HG02973 (cell line): ENCODE results near the gene FRMPD4.
"Not testable (repeated sequence)": the region's sequence is repeated elsewhere in the genome, so short reads cannot be mapped to it uniquely, and the experiment has no call there.

Experiments
- ATAC-seq: cut with Tn5 transposase; IDR thresholded peaks from one replicate; pipeline ENCODE4 v1.9.1; 2021; ENCODE audit warnings: moderate library complexity; ENCODE audit not compliant: unreplicated experiment

FRMPD4 gene

DNA sequence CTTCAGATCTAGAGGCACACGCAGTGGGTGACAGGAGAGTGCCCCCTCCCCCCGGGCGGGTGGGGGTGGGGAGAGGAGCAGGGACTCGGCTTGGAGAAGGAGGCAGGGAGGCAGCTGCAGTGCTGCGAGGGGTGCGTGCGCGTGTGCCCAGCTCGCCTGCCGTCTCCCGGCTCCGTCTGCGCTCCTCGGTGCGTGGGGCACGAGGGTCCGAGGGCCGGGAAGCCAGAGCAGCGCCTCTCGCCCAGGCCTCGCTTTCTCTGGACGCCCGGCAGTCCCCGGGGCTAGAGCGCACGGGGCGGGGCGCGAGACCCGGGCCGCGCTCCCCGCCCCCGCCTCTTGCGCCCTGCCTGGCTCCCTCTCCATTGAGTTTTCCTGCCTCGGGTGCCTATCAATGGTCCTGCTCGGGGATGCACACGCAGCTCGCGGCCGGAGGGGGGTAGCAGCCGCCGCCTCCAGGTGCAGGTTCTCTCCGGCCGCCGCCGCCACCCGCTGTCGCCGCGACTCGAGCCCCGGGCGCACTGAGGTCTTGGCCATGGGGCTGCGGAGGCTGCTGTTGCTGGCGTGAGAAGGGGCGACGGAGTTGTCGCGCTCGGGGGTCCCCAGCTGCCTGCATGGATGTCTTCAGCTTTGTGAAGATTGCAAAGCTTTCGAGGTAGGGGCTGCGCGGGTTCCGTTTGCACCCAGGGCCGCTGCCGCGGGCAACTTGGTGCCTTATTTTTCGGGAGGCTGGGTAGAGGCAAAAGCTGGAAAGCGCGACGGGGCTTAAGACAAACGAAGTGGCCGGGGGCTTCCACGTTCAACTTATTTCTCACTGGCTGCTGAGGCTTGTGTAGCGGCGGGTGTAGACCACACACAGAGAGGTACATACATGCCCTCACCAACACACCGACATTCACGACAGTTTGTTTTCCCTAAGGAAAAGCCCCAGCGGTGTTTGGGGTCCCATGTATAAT is at the start of gene FRMPD4:
FRMPD4 (plus strand) TSS at position 113 of the 953 bp plus-strand sequence; CDS start at position 612, 499 bp downstream.
- no peak for ATAC-seq

DNA sequence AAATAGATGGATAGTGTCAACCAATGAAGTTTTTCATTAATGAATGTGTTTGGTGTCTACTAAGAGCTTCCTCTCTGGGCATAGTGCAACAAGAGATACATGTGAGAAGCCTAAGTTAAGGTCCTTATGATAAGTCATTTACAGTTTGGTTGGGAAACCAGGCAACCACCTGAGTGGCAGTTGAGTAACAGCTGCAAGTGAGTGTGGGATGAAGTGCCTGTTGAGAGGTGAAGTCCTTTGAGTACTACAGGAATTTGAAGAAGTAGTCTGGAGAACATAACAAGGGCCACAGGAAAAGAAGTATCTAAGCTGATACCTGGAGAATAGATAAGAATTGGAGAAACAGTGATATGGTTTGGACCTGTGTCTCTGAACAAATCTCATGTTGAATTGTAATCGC is 48.5 kb upstream of the FRMPD4 start:
- no peak for ATAC-seq

DNA sequence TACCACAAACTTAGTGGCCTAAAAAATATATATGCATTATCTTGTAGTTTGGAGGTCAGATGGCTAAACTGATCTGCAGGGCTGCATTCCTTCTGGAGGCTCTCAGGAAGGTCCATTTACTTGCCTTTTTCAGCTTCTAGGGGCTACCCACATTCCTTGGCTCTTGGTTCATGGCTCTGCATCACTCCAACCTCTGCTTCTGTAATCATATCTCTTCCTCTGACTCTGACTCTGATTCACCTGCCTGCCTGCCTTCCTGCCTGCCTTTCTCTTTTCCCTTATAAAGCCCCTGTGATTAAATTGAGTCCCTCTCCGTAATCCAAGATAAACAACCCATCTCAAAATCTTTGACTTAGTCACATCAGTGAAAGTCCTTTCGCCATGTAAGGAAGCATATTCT is 25.0 kb upstream of the FRMPD4 start:
- no peak for ATAC-seq

DNA sequence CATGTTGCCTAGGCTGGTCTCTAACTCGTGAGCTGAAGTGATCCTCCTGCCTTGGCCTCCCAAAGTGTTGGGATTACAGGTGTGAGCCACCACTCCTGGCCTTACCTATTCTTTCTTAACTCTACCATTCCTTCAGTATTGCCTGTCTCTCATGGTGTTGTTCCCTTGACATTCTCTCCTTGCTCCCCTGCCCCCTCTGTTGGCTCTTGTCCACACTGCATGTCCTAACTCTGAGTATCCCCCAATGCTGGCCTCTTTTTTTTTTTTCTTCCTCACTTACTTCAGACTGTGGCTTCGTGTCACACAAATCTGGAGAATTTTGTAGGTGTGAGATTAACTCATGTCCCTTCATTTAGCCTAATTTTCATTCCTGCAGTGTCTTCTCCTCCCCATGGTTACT is 22.9 kb upstream of the FRMPD4 start:
- ATAC-seq, result no peak

DNA sequence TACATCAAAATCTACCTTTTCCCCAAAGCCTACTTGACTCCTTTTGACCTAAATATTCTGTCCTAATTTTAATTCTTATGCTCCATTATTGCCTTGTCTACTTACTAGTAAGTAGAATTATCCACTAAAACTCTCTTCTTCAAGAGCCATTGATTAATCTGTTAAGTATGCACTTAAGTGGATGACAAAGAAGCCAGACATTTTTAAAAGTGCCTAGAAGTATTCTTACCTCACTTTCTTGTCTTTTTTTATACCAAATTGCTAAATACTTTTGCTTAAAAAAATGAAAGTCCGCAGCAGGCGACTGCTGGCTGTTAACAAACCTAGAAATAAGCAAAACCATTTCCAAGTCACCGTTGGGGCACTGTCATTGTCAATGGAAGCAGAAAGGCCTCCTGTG is 20.1 kb upstream of the FRMPD4 start:
- no peak for ATAC-seq

DNA sequence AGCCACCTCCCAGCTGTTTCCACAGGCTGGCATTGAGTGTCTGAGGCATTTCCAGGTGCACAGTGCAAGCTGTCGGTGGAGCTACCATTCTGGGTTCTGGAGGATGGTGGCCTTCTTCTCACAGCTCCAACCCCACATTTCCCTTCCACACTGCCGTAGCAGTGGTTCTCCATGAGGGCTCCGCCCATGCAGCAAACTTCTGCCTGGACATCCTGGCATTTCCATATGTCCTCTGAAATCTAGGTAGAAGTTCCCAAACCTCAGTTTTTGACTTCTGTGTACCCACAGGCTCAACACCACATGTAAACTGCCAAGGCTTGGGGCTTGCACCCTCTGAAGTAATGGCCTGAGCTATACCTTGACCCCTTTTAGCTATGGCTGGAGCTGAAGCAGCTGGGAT is 10.3 kb upstream of the FRMPD4 start:
- no peak for ATAC-seq

DNA sequence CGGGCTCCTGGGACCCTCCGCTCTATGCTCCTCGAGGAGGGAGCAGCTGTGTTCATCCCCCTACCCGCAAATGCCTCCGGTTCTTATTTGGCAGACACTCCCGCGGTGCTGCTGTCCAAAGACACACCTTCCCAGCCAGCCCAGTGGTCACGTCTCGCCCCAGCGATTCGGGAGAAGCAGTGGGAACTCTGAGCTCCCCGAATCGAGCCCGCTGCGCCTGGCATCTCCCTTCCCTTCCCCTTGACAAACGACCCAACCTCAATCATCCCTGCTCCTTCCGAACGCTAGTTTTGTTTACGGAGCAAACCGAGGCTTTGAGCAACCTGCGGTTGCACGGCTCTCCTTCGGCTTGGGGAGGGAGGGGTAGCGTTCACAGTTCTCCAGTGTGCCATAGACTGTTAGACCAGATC is 317 bp upstream of the FRMPD4 start:
- no peak for ATAC-seq

DNA sequence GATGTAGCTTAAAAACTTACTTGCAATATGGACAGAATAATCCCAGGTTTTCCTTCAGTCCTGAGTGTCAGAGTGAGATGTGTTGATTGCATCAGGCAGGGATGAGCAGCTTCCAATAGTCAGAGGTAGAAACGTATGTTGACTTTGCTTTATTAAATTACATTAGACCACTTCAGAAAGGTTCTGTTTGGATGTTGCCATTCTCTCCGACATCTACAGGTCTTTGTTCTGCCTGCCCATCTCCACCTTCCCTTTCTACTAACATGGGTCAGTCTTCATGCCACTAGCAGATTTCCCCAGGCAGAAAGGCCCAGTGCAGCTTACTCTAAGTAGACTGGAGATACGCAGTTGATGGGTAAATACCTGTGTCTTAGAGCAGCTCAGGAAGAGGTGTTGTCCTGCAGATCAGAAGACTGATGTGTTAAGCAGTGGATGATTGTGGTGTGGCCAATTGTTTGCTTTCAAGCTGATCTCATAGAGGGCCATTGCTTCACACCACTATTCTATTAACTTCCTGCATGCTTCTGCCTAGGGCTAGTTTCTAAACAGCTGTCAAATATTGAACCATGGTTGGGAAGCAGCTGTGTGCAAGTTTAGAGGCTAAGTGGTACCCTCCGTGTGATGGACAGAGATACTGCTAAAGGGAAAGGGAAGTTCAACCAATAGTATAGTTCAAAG is 1.8 kb downstream of the FRMPD4 start:
- ATAC-seq, result no peak

DNA sequence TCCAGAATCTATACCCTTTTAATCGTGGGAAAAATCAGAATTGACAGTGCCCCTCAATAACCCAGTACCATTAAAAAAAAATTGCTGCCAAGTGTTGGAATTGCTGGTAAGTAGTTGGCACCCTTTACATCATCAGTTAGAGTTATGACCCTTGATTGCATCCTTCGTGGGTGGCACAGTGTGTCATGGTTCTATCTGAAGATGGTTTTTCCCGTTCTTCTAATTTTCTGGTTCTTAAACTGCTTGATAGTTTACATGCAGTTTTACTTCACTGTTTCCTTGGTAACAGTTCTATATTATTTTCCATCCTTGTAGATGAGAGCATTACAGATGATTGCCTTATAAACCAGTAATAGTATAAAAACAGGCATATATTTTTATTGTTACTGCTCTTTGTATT is 3.2 kb downstream of the FRMPD4 start:
- ATAC-seq, result no peak

DNA sequence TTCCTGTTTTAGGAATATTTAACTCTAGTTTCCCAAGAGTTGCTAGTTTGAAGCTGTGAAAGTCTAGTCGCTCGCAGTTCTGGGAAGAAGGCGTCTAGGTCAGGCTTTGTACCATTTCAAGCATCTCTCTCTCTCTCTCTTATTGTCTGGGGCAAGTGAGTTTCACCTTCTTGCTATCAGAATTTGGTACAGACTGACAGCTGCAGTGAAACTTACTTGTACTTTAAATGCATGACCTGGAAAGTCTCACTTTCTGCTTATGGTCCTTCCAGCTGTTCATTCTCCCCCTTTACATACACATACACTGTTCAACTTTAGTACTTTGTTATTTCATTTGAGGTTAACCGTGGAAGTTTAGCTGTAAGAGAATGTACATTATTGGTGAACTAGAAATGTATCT is 4.4 kb downstream of the FRMPD4 start:
- ATAC-seq, result no peak

DNA sequence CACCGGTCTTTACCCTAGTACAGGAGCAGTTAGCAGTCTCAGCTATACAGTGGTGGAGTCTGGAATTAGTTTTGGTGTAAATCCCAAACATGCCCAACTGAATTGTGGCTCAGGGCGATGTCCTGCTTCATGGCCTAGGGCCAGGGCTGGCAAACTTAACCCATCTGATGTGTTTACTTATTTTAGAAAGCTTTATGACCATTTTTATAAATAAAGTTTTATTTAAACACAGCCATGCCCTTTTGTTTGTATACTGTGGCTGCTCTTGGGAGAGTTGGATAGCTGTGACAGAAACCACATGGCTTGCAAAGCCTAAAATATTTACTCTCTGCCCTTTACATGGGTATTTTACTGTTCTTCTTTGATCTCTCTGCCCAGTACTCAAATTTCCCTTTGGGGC is 7.1 kb downstream of the FRMPD4 start:
- no peak for ATAC-seq

DNA sequence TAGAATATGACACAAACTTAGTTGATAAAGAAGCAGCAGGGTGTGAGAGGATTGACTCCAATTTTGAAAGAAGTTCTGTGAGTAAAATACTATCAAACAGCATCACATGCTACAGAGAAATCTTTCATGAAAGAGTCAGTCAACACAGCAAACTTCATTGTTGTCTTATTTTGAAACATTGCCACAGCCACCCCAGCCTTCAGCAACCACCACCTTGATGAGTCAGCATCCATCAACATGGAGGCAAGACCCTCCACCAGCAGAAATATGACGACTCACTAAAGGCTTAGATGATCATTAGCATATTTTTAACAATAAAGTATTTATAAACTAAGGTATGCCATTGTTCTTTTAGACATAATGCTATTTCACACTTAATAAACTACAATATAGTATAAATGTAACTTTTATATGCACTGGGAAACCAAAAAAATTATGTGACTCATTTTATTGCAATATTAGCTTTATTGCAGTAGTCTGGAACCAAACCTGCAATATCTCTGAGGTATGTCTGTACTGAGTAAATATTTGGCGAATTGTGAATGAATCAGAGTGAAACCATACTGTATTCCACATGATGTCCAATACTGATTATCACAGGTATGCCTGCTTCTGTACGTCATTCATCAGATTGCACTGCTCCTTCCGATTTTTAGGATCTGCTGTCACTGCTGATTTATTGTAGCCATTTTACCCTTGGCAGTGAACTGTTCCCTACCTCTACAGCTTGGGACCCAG is 11.6 kb downstream of the FRMPD4 start:
- ATAC-seq, result no peak

DNA sequence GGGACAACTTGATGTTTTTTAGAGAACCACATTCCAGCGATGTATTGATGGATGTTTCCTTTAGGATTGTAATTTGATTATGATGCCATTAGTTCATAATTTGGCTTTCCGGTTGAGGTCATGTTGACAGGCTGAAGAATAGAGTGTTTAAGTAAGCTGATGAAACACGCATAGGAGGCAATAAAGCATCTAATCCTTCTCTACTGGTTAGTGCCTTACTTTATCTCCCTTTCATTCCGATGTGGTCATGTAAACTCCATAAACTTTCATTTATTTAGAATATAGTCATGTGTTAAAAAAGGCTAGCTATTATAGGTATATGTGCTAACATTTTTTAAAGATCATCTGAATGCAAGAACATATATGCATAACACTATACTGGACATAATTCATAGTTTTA is 15.0 kb downstream of the FRMPD4 start:
- ATAC-seq, result no peak

DNA sequence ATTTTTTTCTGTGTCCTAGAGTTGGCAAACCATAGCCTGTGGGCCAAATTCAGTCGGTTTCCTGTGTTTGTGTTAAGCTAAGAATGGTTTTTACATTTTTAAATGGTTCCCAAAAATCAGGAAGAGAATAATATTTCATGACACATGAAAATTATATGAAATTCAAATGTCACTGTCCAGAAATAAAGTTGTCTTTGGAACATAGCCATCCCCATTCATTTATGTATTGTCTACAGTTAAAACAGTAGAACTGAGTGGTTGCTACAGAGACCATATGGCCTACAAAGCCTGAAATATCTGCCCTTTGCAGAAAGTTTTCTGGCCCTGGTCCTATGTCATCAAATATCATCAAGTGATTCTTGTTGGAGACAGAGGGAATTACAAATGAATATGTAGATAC is 15.5 kb downstream of the FRMPD4 start:
- no peak for ATAC-seq

DNA sequence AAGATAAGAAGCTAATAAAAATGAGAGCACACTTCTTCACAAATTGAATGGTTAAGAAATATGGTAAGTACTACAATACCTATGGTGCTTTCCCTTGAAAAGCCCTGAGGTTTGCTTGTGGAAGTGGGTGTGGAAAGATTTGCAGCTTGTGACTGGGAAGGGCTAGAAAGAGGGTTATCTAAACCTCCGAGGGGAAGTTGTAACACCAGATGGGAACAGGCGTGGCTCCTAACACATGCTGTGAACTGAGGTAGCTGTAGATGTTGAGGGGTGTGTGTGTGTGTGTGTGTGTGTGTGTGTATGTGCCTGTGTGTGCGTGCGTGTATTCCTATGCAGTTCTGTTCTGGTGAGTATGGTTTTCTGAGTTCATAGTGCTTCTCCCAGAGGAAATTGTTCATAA is 21.5 kb downstream of the FRMPD4 start:
- no peak for ATAC-seq

DNA sequence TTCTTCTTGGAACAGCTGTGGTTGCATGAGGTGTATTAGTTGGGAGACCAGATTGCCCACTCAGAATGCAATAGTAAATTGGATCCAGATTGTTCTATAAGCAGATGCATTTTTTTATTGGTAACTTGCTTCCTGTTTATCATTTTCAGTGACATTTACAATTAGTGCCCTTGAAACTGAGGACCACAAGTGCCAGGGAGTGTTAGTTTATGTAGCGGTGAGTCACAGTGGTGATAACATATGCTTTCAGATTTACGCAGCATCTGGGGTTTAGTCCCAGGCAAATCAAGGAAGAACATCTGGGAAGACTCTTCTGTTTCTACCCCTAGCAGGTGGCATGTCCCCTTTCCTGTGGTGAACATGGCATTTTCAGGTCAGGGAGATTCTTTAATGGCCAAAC is 24.1 kb downstream of the FRMPD4 start:
- no peak for ATAC-seq

DNA sequence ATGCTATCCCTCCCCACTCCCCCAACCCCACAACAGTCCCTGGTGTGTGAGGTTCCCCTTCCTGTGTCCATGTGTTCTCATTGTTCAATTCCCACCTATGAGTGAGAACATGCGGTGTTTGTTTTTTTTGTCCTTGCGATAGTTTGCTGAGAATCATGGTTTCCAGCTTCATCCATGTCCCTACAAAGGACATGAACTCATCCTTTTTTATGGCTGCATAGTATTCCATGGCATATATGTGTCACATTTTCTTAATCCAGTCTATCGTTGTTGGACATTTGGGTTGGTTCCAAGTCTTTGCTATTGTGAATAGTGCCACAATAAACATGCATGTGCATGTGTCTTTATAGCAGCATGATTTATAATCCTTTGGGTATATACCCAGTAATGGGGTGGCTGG is 25.9 kb downstream of the FRMPD4 start:
- not testable (repeated sequence) for ATAC-seq

DNA sequence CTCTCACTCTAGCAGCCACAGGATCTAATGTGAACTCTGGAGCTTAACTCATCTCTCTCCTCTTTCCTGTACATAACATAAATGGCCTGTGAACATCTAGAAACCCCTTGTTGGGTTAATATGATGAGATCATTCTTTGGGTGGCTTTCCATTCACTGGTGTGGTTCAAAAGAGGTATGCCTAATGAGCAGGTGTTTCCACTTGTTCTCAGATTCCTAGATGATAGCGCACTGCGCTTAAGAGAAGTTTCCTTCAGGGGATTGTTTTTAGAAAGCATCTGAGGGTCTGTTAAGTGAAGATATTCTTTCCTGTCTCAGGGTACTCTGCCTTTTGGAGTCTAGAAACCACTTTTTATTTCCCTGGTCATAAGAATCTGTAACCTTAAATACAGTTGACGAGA is 32.5 kb downstream of the FRMPD4 start:
- ATAC-seq, result no peak

DNA sequence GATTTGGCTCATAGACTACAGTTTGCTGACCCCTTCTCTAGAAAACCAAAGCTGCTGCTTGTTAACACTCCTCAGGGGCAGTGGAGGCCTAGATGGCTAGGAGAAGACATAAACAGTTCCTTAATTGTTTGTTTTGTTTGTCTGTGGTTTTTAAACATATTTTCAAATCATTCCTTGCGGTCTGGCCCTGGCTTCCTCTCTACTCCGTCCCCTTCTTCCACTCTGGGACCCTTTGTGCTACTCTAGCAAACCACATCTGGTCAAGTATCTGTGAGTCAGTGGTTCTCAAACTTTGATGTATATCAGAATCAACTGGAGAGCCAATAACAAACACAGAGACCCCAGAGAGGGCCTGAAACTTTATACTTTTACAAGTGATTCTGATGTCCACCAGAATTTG is 36.1 kb downstream of the FRMPD4 start:
- ATAC-seq, result no peak

DNA sequence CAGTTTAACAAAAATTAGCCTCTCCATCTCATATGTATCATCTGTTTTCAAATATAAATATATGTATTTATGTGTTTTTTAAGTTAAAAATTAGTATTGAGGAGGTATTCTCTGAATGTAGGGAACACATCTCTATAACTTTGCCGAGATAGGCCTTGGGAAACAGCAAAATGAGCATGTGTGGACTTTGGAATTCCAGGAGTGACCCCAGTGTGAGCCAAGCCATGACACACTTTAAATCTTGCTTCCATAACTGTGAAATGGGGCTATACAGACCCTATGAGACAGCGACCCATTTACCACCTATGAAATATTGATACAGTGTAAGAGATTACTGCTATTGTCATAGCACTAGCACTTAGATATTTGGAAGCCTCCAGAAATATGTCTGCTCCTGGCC is 58.8 kb downstream of the FRMPD4 start:
- no peak for ATAC-seq

DNA sequence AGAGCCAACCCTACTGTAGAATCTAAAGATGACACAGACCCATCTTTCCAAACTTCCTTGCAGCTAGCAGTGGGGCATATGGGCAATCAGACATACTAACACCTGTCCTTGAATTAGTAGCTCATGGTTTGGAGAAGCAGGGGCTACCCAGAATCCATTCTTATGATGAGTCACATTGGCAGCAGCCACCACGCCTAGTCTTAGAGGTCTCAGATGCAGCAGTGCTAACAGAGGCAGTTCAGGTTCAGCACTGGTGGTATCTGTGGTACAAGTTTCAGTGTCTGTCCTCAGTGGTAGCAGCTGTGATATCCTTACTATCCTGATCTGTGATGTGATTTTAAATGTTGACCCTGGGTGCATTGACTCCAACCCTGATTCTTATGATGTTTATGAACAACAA is 68.1 kb downstream of the FRMPD4 start:
- no peak for ATAC-seq
